CD4-positive, alpha-beta T cell (primary cell): ENCODE measurements around the gene RNU7-1. TPM values are rescaled to one million over a fixed set of nuclear protein-coding genes. Genes with fewer than 3 reads are reported as not detected.

Source experiments
- ATAC-seq: fragments of 200-7000 bp; cut with Tn5 transposase; one replicate; pipeline ENCODE4 v1.10.0; 2022; ENCODE audit warnings: mild to moderate bottlenecking; ENCODE audit not compliant: poor library complexity
- CTCF ChIA-PET: fragments of 350-600 bp; sonication (Branson Sonifier 250); formaldehyde crosslinking; loops from one replicate; lab custom pipeline; 2021; ENCODE audit warnings: antibody characterized with exemption, inconsistent platforms; lab: Charles Lee
- POLR2A ChIA-PET: fragments of 350-600 bp; sonication (Branson Sonifier 250); formaldehyde crosslinking; loops from one replicate; lab custom pipeline; 2021; ENCODE audit warnings: antibody characterized with exemption, inconsistent platforms; lab: Charles Lee
- DNase-seq, 14 experiments: peaks; one replicate each; pipeline ENCODE4 v3.0.0-alpha.2; 2013 to 2020; ENCODE audit warnings: mixed read lengths in 2 of 14
- H3K27ac ChIP-seq, 2 donors: one replicate each; pipeline versions ENCODE4 v1.5.1 to v1.7.0; 2013; ENCODE audit warnings: low read length in 2 of 2, low read depth in 1 of 2, mild to moderate bottlenecking in 1 of 2
- H3K27me3 ChIP-seq, 2 experiments: 1 replicate in 1 of 2; 2 replicates in 1 of 2; pipeline versions ENCODE4 v1.6.1 to v1.7.0; 2013; ENCODE audit warnings: low read length in 2 of 2, control low read depth in 1 of 2, mild to moderate bottlenecking in 1 of 2, moderate library complexity in 1 of 2; ENCODE audit not compliant: insufficient read depth in 2 of 2, control insufficient read depth in 1 of 2
- H3K36me3 ChIP-seq: one replicate; pipeline ENCODE4 v1.6.1; 2013; ENCODE audit warnings: low read length, control low read depth; ENCODE audit not compliant: insufficient read depth
- H3K4me1 ChIP-seq: one replicate; pipeline ENCODE4 v1.6.1; 2013; ENCODE audit warnings: low read length, control low read depth; ENCODE audit not compliant: insufficient read depth
- H3K4me3 ChIP-seq: one replicate; pipeline ENCODE4 v1.5.1; 2013; ENCODE audit warnings: mild to moderate bottlenecking, low read length, moderate library complexity
- H3K9me3 ChIP-seq, 2 experiments: 1 replicate in 1 of 2; 2 replicates in 1 of 2; pipeline versions ENCODE4 v1.6.1 to v1.7.0; 2013; ENCODE audit warnings: low read length in 2 of 2, mild to moderate bottlenecking in 2 of 2, control low read depth in 1 of 2, moderate library complexity in 1 of 2; ENCODE audit not compliant: control insufficient read depth in 1 of 2, insufficient read depth in 1 of 2
- H3K27ac Mint-ChIP-seq: one replicate; pipeline ENCODE4 v1.8.0; 2020; ENCODE audit warnings: mixed read lengths
- H3K27me3 Mint-ChIP-seq: one replicate; pipeline ENCODE4 v1.8.0; 2021; ENCODE audit warnings: mixed read lengths
- H3K36me3 Mint-ChIP-seq: one replicate; pipeline ENCODE4 v1.8.0; 2021; ENCODE audit warnings: low read depth, mixed read lengths
- H3K4me1 Mint-ChIP-seq: one replicate; pipeline ENCODE4 v1.8.0; 2021; ENCODE audit warnings: low read depth, mixed read lengths
- H3K4me3 Mint-ChIP-seq: one replicate; pipeline ENCODE4 v1.8.0; 2020; ENCODE audit warnings: mild to moderate bottlenecking, mixed read lengths
- H3K9me3 Mint-ChIP-seq: one replicate; pipeline ENCODE4 v1.8.0; 2020; ENCODE audit warnings: mixed read lengths
- CTCF ChIP-seq: fragments of 200-600 bp; IDR thresholded peaks from one replicate; pipeline ENCODE4 v1.8.0; 2022; ENCODE audit warnings: antibody characterized with exemption, mild to moderate bottlenecking
- intact Hi-C, 2 experiments: fragments of 100-400 bp; cut with DNase I in 1 of 2; cut with micrococcal nuclease in 1 of 2; formaldehyde crosslinking; loops; one replicate each; pipeline versions ENCODE4 v1.15.1 to v1.9.0; 2023 to 2025; cut with DNase I, micrococcal nuclease
- total RNA-seq, 174 experiments: library from RNA in 2 of 174; stranded (reverse) in 2 of 174; gene quantifications; one replicate each; pipeline ENCODE4 v1.2.3 and lab custom pipeline; 2021 to 2026

The RNU7-1 gene
- total RNA-seq, 2 experiments from 2014 or later, result not detected

DNA sequence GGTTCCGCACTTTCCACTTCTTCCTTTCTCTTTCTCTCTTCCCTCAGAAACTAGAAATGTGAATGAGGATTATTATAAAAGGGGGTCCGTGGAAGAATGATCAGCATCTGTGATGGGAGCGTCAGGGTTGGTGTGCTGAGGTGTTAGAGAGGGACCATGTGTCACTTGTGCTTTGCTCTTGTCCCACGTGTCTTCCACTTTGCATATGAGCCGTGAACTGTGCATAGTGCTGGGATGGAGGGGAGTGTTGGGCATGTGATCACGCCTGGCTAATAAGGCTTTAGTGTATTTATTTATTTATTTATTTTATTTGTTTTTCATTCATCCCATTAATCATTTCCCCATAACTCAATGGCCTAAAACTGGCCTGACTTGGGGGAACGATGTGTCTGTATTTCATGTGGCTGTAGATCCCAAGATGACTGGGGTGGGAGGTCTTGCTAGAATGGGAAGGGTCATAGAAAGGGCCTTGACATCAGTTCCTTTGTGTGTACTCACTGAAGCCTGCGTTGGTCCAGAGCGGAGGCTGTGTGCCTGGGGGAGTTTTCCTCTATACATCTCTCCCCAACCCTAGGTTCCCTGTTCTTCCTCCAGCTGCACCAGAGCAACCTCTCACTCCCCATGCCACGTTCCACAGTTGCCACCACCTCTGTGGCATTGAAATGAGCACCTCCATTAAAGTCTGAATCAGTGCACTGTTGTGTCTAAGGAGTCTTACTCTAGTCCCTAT lies 20.4 kb upstream of the RNU7-1 start:
- no peaks in the 10 kb centered on the region for H3K9me3 ChIP-seq
- Mint-ChIP-seq H3K27ac (peak overlapping the region; percentile 85), H3K9me3 (no peaks in the 10 kb centered on the region), H3K4me3 (no peak overlapping the region), H3K27me3 (no peaks in the 10 kb centered on the region), H3K4me1 (peaks cover 25% of the 10 kb centered on the region), H3K36me3 (peaks cover 34% of the 10 kb centered on the region)
- intact Hi-C loops, result loop anchor here (5.0 kb wide), 1 partner anchor 94 kb away; the partner anchor contains the start of gene LPCAT3 (in 2 of the 2)
- H3K36me3 ChIP-seq, result peaks cover 42% of the 10 kb centered on the region
- no peak overlapping the region for H3K27ac ChIP-seq
- H3K4me1 ChIP-seq, result peaks cover 22% of the 10 kb centered on the region
- CTCF ChIA-PET, result interaction anchor here (1.6 to 3.2 kb wide), 5 partner anchors 15 to 54 kb away, joined by 4 to 18 read pairs (median 9); partner anchors contain the start of genes C12orf57, RNU7-1 and SPSB2
- H3K27me3 ChIP-seq, result no peaks in the 10 kb centered on the region
- TF ChIP-seq CTCF, result no peak
- H3K4me3 ChIP-seq, result no peak overlapping the region
- ATAC-seq (no peak), DNase-seq (no peak)
- POLR2A ChIA-PET, result interaction anchor here (1.0 to 6.4 kb wide), 4 partner anchors 13 to 55 kb away, joined by 3 to 76 read pairs (median 22); partner anchors contain the start of genes C12orf57 and RNU7-1

- Mint-ChIP-seq H3K4me3 (peak overlapping the region; percentile 85), H3K27me3 (no peaks in the 10 kb centered on the region), H3K4me1 (peaks cover 29% of the 10 kb centered on the region), H3K9me3 (no peaks in the 10 kb centered on the region), H3K27ac (peak overlapping the region; percentile 85), H3K36me3 (peaks cover 36% of the 10 kb centered on the region)
- H3K4me1 ChIP-seq, result peaks cover 28% of the 10 kb centered on the region
- TF ChIP-seq CTCF, result no peak
- CTCF ChIA-PET, result interaction anchor here (0.6 to 3.2 kb wide), 8 partner anchors 14 to 314 kb away, joined by 3 to 21 read pairs (median 7); partner anchors contain the start of genes C12orf57, RNU7-1 and SPSB2
- H3K27me3 ChIP-seq, result no peaks in the 10 kb centered on the region
- intact Hi-C loops, result loop anchor here (1.0 to 5.0 kb wide), 6 partner anchors 19 to 189 kb away; partner anchors contain the start of genes C1R (in 2 of the 2), C1RL (in 2 of the 2), LPCAT3 (in 2 of the 2) and RNU7-1 (in 1 of the 2)
- ATAC-seq, result no peak
- no peak overlapping the region for H3K4me3 ChIP-seq
- no peaks in the 10 kb centered on the region for H3K9me3 ChIP-seq
- peak overlapping the region in 1 of 2 donors; percentile 30 for H3K27ac ChIP-seq
- peaks cover 42% of the 10 kb centered on the region for H3K36me3 ChIP-seq
- DNase-seq, result no peak
- POLR2A ChIA-PET, result interaction anchor here (0.9 to 6.4 kb wide), 8 partner anchors 10 to 169 kb away, joined by 3 to 76 read pairs (median 5); partner anchors contain the start of genes C12orf57, ENO2 and RNU7-1
Measured at GRCh38 chr12:6923851-6924250, 19.8 kb upstream of the RNU7-1 start.

DNA sequence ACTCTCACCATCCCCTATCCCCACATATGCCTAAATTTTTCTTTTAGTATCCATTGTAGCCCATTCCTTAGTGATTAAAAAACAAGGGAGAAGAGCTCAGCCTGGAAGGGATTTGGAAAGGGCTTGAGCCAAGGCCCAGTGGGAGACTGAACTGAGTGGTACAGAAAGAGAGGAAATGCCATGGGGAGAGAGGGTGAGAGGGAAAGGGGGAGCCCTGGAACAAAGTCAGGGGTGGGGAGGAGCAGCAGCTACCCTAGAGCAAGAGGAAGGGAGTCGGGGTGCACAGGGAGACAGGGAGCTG lies 18.4 kb upstream of the RNU7-1 start:
- Histone ChIP-seq H3K9me3 (no peaks in the 10 kb centered on the region), H3K4me1 (peaks cover 41% of the 10 kb centered on the region), H3K27ac (no peak overlapping the region), H3K36me3 (peaks cover 31% of the 10 kb centered on the region), H3K4me3 (no peak overlapping the region), H3K27me3 (no peaks in the 10 kb centered on the region)
- peaks cover 24% of the 10 kb centered on the region for H3K36me3 Mint-ChIP-seq
- ChIA-PET CTCF (interaction anchor here (1.1 to 3.2 kb wide), 10 partner anchors 11 to 56 kb away, joined by 3 to 21 read pairs (median 8); partner anchors contain the start of genes C12orf57, RNU7-1 and SPSB2), POLR2A (interaction anchor here (0.6 to 6.4 kb wide), 7 partner anchors 11 to 219 kb away, joined by 3 to 76 read pairs (median 3); partner anchors contain the start of genes C12orf57, RNU7-1 and SPSB2)
- no peaks in the 10 kb centered on the region for H3K9me3 Mint-ChIP-seq
- peak overlapping the region; percentile 85 for H3K27ac Mint-ChIP-seq
- peak overlapping the region; percentile 71 for H3K4me3 Mint-ChIP-seq
- intact Hi-C loops, result loop anchor here in 1 of 2 experiments (2.0 kb wide), 1 partner anchor 18 kb away; the partner anchor contains the start of gene RNU7-1
- ATAC-seq (no peak), DNase-seq (no peak)
- TF ChIP-seq CTCF, result no peak
- no peaks in the 10 kb centered on the region for H3K27me3 Mint-ChIP-seq
- H3K4me1 Mint-ChIP-seq, result peaks cover 43% of the 10 kb centered on the region
